Measurements from ENCODE around the gene PIK3R6.
"Not testable (repeated sequence)": the region's sequence is repeated elsewhere in the genome, so short reads cannot be mapped to it uniquely, and the experiment has no call there.

PIK3R6 gene

DNA sequence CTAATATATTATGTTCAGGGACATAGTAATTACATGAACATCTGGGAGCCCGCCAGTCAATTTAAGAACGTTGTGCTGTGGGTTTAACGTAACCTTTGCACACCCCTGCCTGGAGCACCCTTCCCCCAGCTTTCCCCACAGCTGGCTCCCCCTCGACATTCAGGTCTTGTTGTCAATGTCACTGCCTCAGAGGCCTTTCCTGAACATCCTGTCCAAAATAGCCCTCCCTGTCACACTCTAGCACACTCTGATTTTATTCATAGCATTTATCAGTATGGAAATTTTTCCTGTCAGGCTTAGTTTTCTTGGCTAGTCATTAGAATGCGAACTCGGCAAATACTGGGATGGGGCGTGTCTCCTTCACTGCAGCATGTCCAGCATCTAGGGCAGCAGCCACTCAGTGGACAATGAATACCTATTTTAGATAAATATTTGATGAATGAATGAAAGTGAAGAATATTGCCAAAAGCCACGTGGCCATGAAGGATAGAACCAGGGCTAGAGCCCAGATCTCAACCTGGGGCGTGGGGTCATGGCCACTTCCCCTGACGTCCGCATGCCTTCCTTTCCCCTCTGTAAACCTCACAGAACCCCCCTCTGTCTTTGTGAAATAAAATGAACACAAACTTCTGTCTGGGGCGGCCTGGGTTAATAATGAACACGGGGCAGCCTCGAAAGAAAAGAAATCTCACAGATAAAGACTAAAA is 10.5 kb downstream of the PIK3R6 start:
- no peak for FAIRE-seq
- DNase-seq (ENCODE audit: insufficient read length, low spot score): no peak

DNA sequence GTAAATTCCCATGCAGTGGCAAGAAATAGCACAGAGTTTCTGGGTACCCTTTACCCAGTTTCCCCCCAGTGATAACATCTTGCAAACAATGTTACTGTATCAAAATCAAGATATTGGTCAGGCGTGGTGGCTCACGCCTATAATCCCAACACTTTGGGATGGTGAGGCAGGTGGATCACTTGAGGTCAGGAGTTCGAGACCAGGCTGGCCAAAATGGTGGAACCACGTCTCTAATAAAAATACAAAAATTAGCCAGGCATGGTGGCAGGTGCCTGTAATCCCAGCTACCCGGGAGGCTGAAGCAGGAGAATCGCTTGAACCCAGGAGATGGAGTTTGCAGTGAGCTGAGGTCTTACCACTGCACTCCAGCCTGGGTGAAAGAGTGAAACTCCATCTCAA is 11.3 kb downstream of the PIK3R6 start:
- not testable (repeated sequence) for FAIRE-seq; DNase-seq (ENCODE audit: insufficient read length, low spot score)

DNA sequence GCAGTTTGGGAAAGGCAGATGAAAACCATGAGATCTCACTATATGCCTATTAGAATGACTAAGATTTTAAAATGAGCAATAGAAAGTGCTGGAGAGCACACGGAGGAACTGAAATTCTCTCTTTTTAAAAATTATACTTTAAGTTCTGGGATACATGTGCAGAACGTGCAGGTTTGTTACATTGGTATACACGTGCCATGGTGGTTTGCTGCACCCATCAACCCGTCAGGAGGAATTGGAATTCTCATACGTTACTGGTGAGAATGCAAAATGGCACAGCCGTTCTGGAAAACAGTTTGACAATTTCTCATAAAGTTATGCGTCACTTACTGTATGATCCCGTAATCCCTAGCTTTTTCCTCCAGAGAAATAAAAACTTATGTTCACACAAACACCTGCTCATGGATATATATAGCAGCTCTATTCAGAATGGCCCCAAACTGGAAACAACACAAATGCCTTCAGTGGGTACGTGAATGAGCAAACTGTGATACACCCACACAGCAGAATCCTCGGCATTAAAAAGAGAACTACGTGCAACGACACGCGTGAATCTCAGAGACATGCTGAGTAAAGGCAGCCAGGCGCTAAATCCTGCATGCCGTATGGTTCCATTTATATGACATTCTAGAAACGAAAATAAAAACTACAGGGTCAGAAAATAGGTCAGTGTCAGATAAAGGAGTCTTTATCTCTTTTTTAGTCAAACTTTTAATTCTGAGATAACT is 11.8 kb downstream of the PIK3R6 start:
- DNase-seq (ENCODE audit: insufficient read length, low spot score): no peak
- peak; percentile 99 for FAIRE-seq

DNA sequence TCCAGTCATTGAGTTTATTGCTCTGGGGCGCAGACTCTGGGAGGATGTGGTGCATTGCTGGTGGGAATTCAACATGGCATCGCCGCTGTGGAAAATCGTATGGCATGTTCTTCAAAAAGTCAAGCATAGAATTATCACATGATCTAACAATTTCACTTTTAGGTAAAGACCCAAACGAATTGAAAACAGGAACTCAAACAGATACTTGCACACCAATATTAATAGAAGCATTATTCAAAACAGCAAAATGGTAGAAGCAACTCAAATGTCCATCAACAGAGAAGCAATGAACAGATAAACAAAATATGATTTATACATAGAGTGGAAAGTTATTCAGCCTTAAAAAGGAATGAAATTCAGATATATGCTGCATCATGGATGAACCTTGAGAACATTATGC is 15.9 kb downstream of the PIK3R6 start:
- FAIRE-seq: peak; percentile 91

DNA sequence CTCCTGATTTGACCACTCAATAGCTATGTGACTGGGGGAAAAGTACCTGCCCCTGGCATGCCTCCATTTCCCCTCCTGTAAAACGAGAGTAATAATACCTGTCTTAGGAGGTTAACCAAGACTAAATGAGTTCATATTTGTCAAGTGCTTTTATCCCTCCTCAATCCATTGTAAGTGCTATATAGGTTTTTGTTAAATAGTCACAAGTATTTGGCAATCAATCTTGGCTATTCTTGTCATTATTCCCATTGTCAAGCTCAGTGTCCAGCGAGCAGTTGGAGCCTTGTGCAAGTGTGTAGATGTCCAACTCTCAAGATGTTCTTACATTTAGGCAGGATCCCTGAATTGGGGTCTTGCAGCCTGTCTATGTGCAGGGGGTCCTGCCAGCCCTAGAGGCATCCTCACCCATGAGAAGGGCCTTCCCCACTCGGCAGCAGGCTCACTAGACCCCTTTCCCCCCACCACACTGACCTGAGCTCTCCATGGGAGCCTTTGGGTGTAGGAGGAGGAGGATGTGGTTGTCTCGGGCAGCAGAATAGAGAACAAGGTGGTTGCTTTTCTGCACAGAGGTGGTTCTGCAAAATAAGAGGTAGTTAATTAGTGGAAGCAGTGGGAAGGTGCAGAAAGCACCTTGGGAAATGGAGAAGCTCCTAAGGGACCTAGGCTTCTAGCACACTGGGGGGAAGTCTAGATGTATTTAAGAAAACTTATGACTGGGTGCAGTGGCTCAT is 18.0 kb downstream of the PIK3R6 start:
- FAIRE-seq (peak; percentile 82), DNase-seq (ENCODE audit: insufficient read length, low spot score) (no peak)

More for the DNA sequence above, 15.9 kb downstream of the PIK3R6 start:
- no peak for DNase-seq (ENCODE audit: insufficient read length, low spot score)

DNA sequence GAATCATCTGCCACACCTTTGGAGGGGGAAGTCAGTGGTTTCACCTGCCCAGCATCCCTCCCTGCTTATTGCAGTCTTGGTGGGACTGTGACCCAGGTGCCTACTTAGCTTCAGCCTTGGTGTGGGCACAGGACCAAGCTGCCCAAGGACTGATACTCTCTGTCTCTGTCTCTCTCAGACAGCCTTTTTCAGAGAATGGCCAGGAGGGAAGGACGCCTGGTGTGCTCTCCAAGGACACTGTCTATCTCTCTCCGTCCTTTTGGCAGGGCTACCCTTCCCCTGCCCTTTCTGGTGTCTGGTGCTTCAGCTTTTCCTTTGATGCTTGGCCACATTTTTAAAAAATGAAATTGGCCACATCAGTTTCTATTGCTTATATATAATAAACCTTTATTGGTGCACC is 19.6 kb downstream of the PIK3R6 start:
- no peak for DNase-seq (ENCODE audit: insufficient read length, low spot score)
- no peak for FAIRE-seq

DNA sequence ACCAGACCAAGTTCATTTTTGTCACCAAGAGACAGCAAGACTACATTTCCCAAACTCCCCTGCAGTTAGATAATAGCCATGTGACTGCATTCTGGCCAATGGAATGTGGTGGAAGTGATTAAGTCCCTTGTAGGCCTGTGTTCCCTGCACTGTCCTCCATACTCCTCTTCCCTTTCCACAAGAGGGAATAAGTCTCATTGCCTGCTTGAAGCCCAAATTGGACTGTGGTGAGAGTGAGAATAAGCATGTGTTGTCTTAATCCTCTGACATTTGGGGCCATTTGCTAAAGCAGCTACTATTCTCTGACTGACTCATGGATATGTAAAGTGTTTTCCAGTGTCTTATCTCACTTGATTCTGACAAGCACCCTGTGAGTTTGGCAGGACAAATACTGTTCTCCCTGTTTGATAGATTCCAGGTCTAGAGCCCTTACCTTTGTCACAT is 20.7 kb downstream of the PIK3R6 start:
- DNase-seq (ENCODE audit: insufficient read length, low spot score): no peak

DNA sequence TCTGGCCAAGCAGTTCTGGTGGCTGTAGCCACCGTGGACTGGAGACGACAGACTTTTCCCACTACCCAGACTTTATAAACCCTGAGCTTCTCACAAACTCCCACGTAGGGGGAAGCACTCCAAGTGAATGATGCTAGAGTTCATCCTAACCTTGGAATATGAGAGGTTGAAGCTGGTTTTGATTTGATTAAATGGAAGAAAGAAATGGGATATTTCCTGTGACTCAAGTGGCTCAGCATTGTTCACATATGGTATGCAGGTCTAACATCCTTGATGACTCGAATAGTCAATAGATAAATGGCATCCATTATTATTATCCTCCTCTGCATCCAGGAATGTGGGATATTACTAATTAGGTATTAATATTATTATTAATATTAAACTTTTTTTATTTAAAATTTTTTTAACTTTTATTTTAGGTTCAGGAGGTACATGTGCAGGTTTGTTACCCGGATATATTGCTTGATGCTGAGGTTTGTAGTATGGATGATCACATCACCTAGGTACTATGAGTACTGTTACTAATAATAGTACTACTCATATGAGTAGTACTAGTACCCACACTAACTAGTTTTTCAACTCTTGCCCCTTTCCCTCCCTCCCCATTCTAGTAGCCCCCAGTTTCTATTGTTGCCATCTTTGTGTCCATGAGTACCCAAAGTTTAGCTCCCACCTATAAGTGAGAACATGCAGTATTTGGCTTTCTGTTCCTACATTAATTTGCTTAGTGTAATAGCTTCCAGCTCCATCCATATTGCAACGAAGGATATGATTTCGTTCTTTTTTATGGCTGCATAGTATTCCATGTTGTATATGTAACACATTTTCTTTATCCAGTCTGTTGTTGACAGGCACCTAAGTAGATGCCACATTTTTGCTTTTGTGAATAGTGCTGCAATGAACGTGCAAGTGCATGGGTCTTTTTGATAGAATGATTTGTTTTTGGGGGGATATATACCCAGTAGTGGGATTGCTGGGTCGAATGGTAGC is 22.9 kb downstream of the PIK3R6 start:
- FAIRE-seq (peak; percentile 4), DNase-seq (ENCODE audit: insufficient read length, low spot score) (no peak)

More for the DNA sequence above, 20.7 kb downstream of the PIK3R6 start:
- FAIRE-seq: peak; percentile 88

DNA sequence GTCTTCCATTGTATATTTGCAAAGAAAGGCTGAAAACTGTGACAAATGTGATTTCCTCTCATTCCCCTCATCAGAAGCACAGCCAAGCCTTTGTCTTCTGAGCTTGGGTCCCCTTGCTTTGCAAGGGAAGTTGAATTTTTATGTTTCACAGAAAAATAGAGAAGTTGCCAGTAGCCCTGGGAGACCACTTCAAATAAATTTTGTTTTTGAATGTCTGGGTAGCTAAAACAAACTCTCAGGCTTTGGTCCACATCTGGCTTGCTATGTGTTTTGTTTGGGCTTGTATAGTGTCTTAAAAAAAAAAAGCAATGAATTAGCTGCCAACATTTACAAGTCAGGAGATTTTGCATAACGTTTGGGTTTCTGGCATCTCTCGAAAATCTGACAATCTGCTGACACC is 24.1 kb downstream of the PIK3R6 start:
- peak; percentile 31 for FAIRE-seq
- no peak for DNase-seq (ENCODE audit: insufficient read length, low spot score)

DNA sequence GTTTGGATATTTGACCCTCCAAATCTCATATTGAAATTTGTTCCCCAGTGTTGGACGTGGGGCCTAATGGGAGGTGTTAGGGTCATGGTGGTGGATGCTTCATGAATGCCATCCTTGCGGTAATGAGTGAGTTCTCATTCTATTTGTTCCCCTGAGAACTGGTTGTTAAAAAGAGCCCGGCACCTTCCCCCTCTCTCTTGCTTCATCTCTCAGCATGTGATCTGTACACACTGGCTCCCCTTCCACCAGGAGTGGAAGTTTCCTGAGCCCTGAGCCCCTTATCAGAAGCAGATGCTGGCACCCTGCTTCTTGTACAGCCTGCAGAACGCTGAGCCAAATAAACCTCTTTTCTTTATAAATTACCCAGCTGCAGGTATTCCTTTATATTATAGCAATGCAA is 25.6 kb downstream of the PIK3R6 start:
- no peak for DNase-seq (ENCODE audit: insufficient read length, low spot score)
- FAIRE-seq: no peak

DNA sequence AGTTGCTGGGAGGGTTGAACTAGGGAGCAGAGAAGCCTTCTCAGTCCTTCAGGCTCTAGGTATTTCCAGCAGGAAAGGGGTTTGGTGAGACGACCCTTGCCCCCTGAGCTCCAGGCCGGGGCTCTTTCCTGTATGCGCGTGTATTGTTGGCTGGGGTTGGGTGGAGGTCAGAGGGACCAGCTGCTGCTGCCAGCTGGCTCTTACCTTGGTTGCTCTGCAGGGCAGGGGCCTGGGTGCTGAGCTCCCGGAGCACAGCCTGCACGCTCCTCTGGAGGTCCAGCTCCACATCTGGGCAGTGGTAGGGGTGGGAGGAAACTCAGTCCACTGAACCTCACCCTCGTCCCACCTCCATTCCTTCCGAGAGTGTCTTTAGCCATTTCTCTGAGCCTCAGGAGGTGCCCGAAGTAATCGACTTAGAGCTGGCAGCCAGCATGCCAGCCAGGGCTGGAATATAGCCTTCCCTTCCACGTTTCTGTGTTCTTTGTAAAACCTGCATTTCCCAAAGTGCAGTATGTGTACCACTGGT is 28.0 kb downstream of the PIK3R6 start:
- DNase-seq (ENCODE audit: insufficient read length, low spot score) (no peak), FAIRE-seq (no peak)

DNA sequence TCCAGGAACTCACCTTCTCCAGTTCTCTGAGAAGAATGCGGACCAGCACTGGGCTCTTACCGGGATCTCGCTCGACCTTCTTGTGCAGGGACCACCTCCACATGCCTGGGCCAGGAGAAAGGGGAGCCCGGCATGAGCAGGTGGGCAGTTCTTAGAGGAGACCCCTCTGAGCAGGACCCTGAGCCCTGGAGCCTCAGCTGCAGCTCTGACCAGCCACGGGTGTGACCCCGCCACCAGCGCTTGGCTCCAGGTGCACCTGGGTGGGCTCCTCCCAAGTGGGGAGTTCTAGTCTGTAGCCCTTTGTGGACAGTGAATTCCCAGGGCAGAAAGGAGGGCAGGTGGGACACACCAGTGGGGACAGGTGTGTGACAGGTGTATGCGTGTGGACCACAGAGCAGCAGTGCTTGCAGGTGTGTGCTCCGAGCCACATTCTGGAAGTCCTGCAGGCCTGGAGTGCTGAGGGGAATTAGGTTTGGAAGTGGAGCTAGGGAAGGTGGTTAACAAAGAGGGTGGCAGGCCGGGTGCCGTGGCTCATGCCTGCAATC is 28.9 kb downstream of the PIK3R6 start:
- DNase-seq (ENCODE audit: insufficient read length, low spot score) (no peak), FAIRE-seq (no peak)

DNA sequence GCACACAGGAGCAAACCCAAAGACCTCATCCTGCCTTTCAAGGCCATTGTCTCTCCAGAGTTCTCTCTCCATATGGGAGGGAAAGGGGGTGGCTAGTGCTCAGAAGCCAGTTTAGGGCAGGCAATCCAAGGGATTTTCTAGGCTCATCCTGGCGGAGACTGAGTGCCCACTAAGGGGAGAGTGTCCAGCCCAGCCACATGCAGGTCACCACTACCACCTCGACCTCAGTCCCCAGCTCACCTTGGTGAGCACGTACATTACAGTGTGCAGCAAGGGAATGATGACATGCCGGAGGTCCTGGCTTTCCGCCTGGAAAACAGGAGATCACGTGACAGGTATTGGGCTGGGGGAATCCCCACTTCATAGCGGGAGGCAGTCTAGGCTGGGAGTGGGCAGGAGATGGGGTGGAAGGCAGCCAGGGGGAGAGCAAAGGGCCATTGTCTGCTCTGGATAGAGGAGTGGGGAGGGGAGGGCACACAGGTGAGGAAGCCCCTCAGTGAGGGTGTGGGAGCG is 29.9 kb downstream of the PIK3R6 start:
- DNase-seq (ENCODE audit: insufficient read length, low spot score) (no peak), FAIRE-seq (no peak)

DNA sequence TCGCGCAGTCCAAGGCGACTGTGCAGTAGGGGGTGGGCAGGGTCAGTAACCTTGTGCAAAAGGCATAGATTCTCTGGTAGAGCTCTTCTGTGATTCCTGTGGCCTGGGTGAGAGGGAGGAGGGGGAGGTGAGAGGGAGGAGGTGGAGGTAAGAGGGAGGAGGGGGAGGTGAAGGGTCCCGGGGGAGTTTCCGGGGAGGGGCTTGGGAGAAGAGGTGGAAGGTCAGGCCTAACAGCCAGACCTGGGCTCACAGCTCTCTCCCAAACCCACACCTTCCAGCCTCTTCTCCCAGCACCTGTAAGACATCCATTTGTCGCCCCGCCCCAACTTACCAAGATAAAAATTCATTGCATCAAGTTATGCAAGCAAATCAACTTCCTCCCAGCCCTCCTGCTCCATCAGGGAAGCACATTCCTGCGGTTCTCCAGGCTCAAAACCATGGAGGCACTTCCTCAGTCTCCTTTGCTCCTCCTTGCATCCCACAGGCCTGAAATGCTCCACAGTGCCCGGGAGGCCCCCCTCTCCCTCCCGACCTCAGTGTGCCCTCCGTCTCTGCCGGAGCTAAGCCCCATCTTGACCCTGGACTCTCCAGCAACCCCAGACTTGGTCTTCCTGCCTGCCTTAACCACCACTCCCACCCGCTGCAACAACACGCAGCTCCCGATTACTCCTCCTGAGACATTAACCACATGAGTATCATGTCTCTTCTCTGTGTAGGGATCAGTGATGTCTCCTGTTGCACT is 30.5 kb downstream of the PIK3R6 start:
- FAIRE-seq (no peak), DNase-seq (ENCODE audit: insufficient read length, low spot score) (no peak)

DNA sequence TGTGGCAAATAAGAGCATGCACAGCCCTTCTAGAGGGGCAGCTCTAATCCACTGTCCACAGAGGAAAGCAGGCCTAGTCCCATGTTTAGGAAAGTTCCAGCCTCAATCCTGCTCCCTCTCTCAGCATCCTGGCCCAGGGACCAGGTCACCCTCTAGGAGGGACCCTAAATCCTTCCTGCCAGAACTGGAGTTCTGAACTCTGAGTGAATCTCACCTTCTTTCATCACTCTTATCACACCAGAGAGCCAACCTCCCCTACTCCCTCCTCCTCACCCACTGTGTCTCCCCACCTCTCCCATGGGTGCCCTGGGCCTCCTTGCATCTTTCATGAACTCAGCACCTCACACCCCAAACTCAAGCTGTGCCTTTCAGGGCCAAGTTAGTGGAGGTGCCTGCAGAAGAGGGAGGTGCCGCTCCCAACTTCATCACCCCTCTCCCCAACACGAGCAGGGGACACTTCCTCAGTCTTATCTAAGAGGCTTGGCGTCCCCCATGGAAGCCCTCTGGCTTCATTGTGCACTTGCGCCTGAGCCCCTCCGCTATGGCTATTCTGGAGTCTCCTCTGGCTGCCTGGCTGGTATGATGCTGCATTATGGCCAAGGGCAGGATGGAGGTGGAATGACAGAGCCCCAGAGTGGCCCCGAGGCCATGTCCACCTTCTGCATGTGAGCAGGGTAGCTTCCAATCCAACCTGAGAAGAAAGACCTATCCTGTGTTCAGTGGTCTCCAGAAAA is 31.7 kb downstream of the PIK3R6 start:
- no peak for DNase-seq (ENCODE audit: insufficient read length, low spot score)
- no peak for FAIRE-seq

DNA sequence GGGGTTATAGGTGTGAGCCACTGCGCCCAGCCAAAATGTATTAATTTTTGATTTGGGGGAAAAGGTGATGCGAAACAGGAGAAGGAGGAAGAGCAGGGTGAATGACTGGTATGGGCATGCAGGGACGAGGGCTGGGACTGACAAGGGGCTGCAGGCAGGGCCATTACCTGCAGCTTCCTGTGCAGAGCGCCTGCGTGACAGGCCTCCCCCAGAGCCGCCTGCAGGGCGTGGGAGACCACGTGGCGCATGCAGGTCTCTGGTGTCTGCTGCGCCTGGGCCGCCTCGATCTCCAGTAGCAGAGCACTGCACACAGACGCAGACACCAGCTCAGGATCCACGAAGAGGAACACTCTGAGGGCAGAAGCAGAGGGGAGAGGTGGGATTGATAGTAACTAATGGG is 32.4 kb downstream of the PIK3R6 start:
- FAIRE-seq (no peak), DNase-seq (ENCODE audit: insufficient read length, low spot score) (no peak)

DNA sequence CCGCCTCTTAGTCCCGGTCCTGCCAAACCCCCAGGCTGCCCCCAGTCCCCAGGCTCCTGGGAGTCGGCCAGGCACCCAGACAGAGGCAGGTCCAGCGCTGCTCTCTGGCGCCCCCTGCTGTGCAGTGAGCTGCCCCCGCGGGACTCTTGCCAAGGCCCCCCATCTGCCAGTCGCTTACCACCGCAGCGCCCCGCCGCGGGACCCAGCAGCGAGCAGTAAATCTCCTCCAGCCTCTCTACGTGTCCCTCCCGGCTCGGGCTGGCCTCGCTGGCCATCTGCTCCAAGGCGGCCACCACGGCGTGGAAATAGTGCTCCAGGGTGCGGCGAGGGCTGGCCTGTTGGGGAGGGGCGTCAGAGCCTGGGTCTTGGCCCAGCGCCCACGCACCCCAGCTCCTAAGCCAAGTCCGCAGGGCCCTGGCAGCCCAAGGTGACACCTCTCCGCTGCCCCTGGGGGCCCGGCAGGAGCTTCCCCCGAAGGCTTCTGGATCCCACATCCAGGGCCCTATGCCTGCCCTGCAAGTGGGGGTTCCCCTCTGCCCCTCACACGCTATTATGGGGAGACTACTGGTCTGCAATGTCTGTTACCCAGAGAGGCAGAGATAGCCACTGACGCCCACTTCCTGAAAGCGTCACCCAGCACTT is 34.6 kb downstream of the PIK3R6 start:
- no peak for FAIRE-seq
- no peak for DNase-seq (ENCODE audit: insufficient read length, low spot score)
